A549 treated with CORT108297 at 1 μM for 4 hours (cell line): ENCODE results near the gene LAMA4. TPM values are rescaled to one million over a fixed set of nuclear protein-coding genes. Genes with fewer than 3 reads are reported as not detected.

Experiments
- total RNA-seq: library from RNA; stranded (reverse); fragments of 200-300 nt; extraction: Qiagen RNA extraction; gene quantifications from 5 replicates; pipeline ENCODE4 v1.2.3, GENCODE V29; 2022

LAMA4 gene, protein sequence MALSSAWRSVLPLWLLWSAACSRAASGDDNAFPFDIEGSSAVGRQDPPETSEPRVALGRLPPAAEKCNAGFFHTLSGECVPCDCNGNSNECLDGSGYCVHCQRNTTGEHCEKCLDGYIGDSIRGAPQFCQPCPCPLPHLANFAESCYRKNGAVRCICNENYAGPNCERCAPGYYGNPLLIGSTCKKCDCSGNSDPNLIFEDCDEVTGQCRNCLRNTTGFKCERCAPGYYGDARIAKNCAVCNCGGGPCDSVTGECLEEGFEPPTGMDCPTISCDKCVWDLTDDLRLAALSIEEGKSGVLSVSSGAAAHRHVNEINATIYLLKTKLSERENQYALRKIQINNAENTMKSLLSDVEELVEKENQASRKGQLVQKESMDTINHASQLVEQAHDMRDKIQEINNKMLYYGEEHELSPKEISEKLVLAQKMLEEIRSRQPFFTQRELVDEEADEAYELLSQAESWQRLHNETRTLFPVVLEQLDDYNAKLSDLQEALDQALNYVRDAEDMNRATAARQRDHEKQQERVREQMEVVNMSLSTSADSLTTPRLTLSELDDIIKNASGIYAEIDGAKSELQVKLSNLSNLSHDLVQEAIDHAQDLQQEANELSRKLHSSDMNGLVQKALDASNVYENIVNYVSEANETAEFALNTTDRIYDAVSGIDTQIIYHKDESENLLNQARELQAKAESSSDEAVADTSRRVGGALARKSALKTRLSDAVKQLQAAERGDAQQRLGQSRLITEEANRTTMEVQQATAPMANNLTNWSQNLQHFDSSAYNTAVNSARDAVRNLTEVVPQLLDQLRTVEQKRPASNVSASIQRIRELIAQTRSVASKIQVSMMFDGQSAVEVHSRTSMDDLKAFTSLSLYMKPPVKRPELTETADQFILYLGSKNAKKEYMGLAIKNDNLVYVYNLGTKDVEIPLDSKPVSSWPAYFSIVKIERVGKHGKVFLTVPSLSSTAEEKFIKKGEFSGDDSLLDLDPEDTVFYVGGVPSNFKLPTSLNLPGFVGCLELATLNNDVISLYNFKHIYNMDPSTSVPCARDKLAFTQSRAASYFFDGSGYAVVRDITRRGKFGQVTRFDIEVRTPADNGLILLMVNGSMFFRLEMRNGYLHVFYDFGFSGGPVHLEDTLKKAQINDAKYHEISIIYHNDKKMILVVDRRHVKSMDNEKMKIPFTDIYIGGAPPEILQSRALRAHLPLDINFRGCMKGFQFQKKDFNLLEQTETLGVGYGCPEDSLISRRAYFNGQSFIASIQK (N-terminal part only)
- total RNA-seq: 1.5 to 2.0 TPM (median 1.7 TPM) in 5 replicates

DNA sequence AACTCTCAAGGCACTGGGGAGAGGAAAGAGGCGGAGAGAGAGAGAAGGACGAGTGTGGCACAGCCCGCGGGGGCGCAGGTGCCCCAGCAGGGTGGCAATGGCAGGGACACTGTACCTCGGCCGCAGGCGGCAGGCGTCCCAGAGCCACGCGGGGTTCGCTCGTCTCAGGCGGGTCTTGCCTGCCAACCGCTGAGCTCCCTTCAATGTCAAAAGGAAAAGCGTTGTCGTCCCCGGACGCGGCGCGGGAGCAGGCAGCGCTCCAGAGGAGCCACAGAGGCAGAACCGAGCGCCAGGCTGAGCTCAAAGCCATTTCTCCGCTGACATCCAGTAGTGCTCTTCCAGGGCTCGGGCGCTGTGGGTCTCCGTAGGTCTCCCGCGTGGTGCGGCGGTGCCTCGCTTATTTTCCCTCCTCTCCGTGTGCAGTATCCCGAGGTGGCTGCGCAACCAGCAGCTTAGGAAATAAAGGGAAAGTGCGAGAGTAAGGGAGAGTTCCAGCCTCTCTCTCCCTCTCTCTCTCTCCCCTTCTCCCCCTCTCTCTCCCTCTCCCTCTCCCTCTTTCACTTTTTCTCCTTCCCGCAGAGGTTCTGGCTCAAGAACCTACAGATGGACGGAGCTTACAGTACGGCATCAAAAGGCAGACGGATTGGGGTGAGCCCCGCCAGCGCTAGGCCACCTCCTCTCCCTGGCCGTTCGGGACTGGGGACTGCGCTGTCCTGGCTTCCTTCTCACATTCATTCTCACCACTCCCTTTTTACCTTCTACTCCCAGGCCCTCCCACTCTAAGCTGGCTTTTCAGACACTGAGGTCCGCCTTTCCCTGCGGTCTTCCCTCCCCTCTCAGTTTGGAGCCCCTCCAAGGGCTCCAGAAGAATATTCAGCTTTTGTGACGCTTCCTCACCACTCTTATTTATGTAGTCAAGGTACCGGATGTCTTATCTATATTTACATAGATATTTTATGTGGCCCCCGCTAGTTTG is at the start of gene LAMA4:
Gene LAMA4 (minus strand): TSS at position 727 of the 976 bp plus-strand sequence. CDS start 417 bp downstream, at position 310.

DNA sequence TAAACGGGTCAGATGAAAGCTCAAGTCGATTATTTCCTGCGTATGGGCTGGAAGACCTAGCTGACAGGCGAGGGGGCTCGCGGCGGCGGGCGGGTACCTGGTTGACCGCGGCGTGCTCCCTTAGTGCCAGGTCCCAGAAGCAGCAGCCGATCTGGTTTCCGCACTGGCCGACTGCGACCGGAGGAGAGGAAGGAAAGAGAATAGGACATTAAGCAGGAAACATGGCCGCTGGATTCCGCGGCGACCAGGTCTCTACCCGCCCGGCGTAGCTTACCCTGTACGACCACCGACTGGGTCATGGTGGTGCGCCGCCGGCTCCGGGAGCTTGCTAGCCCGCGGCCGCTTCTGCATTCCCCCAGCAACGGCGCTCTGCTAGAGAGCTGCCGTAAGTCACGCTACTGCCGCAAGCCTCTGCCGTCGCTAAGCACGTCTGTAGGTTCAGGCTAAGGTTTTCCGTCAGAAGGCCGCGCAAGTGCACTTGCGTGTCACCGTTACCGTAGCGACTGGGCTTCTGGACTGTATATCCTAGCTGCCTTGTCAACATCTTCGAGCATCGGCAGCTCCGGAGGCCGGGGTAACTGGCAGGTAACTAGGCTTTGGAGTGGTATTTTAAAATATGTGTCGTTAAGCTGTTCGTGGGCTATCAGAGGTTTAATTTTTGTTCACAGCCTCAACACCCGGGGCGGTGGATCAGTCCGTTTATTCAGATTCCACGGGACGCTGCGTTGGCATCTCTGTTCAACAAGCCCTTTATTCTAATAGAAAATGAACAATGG is 167.0 kb downstream of the LAMA4 start, which contains the start of the genes FAM229B and TUBE1:
Gene FAM229B (plus strand): TSS at position 456 of the 776 bp plus-strand sequence. CDS start 11,693 bp downstream, outside the sequence.
Gene TUBE1 (minus strand): TSS at position 347 of the 776 bp plus-strand sequence. CDS start 48 bp downstream, at position 299.

Other genes starting within 250 kb of the LAMA4 start
- gene CCN6, start 200.5 kb downstream of the LAMA4 start, total RNA-seq: not detected in 5 replicates
- gene TUBE1, start 167.1 kb downstream of the LAMA4 start, total RNA-seq: 5.7 to 7.1 TPM (median 6.4 TPM) in 5 replicates
- gene FAM229B, start 167.0 kb downstream of the LAMA4 start, total RNA-seq: 7.5 to 11.4 TPM (median 8.6 TPM) in 5 replicates
- 0.06 TPM in 1 of 5 replicates, not detected in the others for gene RFPL4B, start 92.8 kb upstream of the LAMA4 start, total RNA-seq